ENCODE data around the gene CD34.

DNA sequence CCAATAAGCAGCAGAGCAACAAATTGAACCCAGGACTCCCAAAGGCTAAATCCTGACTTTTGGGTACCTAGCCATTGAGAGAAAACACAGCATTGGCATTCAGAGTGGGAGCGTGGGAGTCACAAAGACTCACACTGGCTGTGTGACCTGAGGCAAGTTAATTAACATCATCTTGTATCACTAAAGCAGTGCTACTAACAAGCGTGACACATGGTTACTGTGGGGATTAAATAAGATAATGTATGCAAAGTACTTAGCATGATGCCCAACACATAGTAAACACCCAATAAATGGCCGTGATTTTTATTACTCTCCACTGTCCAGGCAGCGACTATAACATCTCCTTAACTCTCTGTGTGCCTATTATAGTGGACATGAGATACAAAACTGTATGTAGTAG is 73.3 kb downstream of the CD34 start:
- TF ChIP-seq, protein P1, sequence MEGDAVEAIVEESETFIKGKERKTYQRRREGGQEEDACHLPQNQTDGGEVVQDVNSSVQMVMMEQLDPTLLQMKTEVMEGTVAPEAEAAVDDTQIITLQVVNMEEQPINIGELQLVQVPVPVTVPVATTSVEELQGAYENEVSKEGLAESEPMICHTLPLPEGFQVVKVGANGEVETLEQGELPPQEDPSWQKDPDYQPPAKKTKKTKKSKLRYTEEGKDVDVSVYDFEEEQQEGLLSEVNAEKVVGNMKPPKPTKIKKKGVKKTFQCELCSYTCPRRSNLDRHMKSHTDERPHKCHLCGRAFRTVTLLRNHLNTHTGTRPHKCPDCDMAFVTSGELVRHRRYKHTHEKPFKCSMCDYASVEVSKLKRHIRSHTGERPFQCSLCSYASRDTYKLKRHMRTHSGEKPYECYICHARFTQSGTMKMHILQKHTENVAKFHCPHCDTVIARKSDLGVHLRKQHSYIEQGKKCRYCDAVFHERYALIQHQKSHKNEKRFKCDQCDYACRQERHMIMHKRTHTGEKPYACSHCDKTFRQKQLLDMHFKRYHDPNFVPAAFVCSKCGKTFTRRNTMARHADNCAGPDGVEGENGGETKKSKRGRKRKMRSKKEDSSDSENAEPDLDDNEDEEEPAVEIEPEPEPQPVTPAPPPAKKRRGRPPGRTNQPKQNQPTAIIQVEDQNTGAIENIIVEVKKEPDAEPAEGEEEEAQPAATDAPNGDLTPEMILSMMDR (conservative IDR thresholded peaks at IDR 0.05; ENCODE audit: low read depth, low read length): no peak
- TF ChIP-seq EZH2 (IDR thresholded peaks at IDR 0.05; ENCODE audit: low read length, unreplicated experiment) (no peak), EZH2phosphoT487 (IDR thresholded peaks at IDR 0.05; ENCODE audit: borderline replicate concordance, low read length) (no peak)
